ENCODE results near the gene FSTL4.

The FSTL4 gene

GRCh38 chr5:133277744-133278143 lies 334.6 kb downstream of the FSTL4 start:
- H3K4me1 ChIP-seq (ENCODE audit: control insufficient read depth, insufficient read depth, low read length) = peaks cover 31% of the 10 kb centered on the region
- H3K9me3 ChIP-seq (ENCODE audit: control insufficient read depth, low read length) = no peaks in the 10 kb centered on the region
- H3K9ac ChIP-seq (ENCODE audit: low read length) = no peak overlapping the region
- H3K27me3 ChIP-seq (ENCODE audit: control insufficient read depth, insufficient read depth, low read length) = no peaks in the 10 kb centered on the region
- H3K4me3 ChIP-seq (ENCODE audit: low read length) = no peak overlapping the region
- no peaks in the 10 kb centered on the region for H3K36me3 ChIP-seq (ENCODE audit: control insufficient read depth, insufficient read depth, low read length)

GRCh38 chr5:133276171-133276570 lies 336.2 kb downstream of the FSTL4 start:
- Histone ChIP-seq H3K4me1 (ENCODE audit: control insufficient read depth, insufficient read depth, low read length) (peaks cover 22% of the 10 kb centered on the region), H3K9me3 (ENCODE audit: control insufficient read depth, low read length) (no peaks in the 10 kb centered on the region), H3K36me3 (ENCODE audit: control insufficient read depth, insufficient read depth, low read length) (no peaks in the 10 kb centered on the region), H3K27me3 (ENCODE audit: control insufficient read depth, insufficient read depth, low read length) (no peaks in the 10 kb centered on the region), H3K9ac (ENCODE audit: low read length) (no peak overlapping the region), H3K4me3 (ENCODE audit: low read length) (no peak overlapping the region)

DNA sequence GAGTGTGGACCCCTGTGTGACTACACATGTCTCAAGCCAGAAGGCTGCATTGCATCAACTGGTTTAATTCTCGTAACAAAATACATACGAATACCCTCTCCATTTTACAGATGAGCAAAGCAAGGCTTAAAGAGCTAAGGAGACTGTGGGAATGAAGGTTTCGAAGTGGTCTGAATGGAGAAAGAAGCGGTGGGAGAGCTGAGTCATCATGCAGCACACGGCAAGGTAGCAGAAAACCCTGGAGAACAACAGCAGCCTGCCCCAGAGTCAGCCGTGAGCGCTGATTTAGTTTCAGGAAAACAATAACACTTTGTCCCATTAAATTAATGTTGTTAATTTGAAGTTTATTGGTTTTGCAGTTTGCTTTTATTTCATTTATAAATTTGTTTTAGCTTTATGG lies 336.7 kb downstream of the FSTL4 start:
- H3K27me3 ChIP-seq (ENCODE audit: control insufficient read depth, insufficient read depth, low read length) = no peaks in the 10 kb centered on the region
- H3K9me3 ChIP-seq (ENCODE audit: control insufficient read depth, low read length) = no peaks in the 10 kb centered on the region

DNA sequence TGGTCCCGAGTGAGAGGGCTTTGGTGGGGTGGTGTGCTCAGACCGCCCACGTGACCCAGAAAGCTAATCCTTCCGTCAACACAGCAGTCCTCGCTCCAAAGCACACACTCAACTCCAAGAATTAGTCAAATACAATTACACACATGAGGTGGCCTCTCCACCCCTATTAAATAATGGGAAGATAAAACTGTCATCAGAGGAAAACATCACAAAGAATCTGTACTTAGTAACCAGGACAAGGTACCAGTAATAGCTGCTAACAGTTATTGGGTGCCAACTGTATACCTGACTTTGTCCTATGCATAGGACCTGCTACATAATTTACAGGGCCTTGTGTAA lies 337.8 kb downstream of the FSTL4 start:
- H3K4me1 ChIP-seq (ENCODE audit: control insufficient read depth, insufficient read depth, low read length) = peaks cover 22% of the 10 kb centered on the region
- H3K9ac ChIP-seq (ENCODE audit: low read length) = no peak overlapping the region
- H3K36me3 ChIP-seq (ENCODE audit: control insufficient read depth, insufficient read depth, low read length) = no peaks in the 10 kb centered on the region
- no peak overlapping the region for H3K4me3 ChIP-seq (ENCODE audit: low read length)
- no peaks in the 10 kb centered on the region for H3K27me3 ChIP-seq (ENCODE audit: control insufficient read depth, insufficient read depth, low read length)
- no peaks in the 10 kb centered on the region for H3K9me3 ChIP-seq (ENCODE audit: control insufficient read depth, low read length)

More for the DNA sequence above, 336.7 kb downstream of the FSTL4 start:
- Histone ChIP-seq H3K36me3 (ENCODE audit: control insufficient read depth, insufficient read depth, low read length) (no peaks in the 10 kb centered on the region), H3K9ac (ENCODE audit: low read length) (no peak overlapping the region), H3K4me3 (ENCODE audit: low read length) (no peak overlapping the region), H3K4me1 (ENCODE audit: control insufficient read depth, insufficient read depth, low read length) (peaks cover 22% of the 10 kb centered on the region)

GRCh38 chr5:133273661-133274596 lies 338.4 kb downstream of the FSTL4 start:
- H3K4me1 ChIP-seq (ENCODE audit: control insufficient read depth, insufficient read depth, low read length) = peaks cover 21% of the 10 kb centered on the region
- no peak overlapping the region for H3K4me3 ChIP-seq (ENCODE audit: low read length)
- H3K27me3 ChIP-seq (ENCODE audit: control insufficient read depth, insufficient read depth, low read length) = no peaks in the 10 kb centered on the region
- no peaks in the 10 kb centered on the region for H3K9me3 ChIP-seq (ENCODE audit: control insufficient read depth, low read length)
- no peaks in the 10 kb centered on the region for H3K36me3 ChIP-seq (ENCODE audit: control insufficient read depth, insufficient read depth, low read length)
- no peak overlapping the region for H3K9ac ChIP-seq (ENCODE audit: low read length)

DNA sequence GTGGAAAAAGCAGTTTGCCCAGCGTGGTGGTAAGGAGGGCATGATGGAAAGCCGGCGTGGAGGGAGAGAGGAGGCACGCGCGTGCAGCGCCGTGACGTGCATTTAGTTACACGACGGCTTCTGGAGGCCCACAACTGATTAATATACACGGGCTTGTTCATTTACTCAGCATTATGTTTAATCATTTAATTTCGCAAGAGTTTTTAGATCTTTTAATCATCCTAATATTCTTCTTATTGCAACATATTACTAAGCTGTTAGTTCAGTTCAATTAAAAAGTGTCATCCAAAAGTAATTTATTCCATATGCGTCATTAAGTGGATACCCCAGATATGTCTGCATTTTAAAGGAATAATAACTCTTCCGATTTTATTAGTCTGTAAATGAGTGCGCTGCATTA lies 340.0 kb downstream of the FSTL4 start:
- no peak overlapping the region for H3K4me3 ChIP-seq (ENCODE audit: low read length)
- no peaks in the 10 kb centered on the region for H3K9me3 ChIP-seq (ENCODE audit: control insufficient read depth, low read length)
- no peaks in the 10 kb centered on the region for H3K27me3 ChIP-seq (ENCODE audit: control insufficient read depth, insufficient read depth, low read length)
- no peaks in the 10 kb centered on the region for H3K36me3 ChIP-seq (ENCODE audit: control insufficient read depth, insufficient read depth, low read length)
- peaks cover 7% of the 10 kb centered on the region for H3K4me1 ChIP-seq (ENCODE audit: control insufficient read depth, insufficient read depth, low read length)
- H3K9ac ChIP-seq (ENCODE audit: low read length) = no peak overlapping the region

GRCh38 chr5:133271606-133272005 lies 340.7 kb downstream of the FSTL4 start:
- Histone ChIP-seq H3K9me3 (ENCODE audit: control insufficient read depth, low read length) (no peaks in the 10 kb centered on the region), H3K4me1 (ENCODE audit: control insufficient read depth, insufficient read depth, low read length) (peaks cover 7% of the 10 kb centered on the region), H3K9ac (ENCODE audit: low read length) (no peak overlapping the region), H3K27me3 (ENCODE audit: control insufficient read depth, insufficient read depth, low read length) (no peaks in the 10 kb centered on the region), H3K36me3 (ENCODE audit: control insufficient read depth, insufficient read depth, low read length) (no peaks in the 10 kb centered on the region), H3K4me3 (ENCODE audit: low read length) (no peak overlapping the region)

DNA sequence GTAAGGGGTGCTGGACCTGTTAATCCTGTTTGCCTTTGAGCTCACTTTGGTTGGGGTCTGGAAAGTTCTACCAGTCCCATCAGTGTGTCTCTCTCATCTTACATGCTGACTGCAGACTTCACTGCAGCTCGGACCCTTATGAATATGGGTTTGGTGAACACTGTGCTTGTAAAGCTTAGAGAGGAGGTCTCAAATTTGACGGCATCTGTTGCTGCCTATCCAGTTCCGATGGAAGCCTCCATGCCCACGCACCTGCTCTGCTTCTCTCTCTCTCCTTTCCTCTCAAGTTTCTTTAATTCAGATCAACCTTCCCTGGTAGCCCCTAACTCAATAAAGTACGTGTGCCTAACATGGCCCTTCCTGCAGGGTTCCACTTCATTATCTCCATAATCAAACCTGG lies 342.6 kb downstream of the FSTL4 start:
- Histone ChIP-seq H3K4me3 (ENCODE audit: low read length) (no peak overlapping the region), H3K4me1 (ENCODE audit: control insufficient read depth, insufficient read depth, low read length) (peaks cover 4% of the 10 kb centered on the region), H3K9me3 (ENCODE audit: control insufficient read depth, low read length) (no peaks in the 10 kb centered on the region), H3K9ac (ENCODE audit: low read length) (no peak overlapping the region), H3K36me3 (ENCODE audit: control insufficient read depth, insufficient read depth, low read length) (no peaks in the 10 kb centered on the region), H3K27me3 (ENCODE audit: control insufficient read depth, insufficient read depth, low read length) (no peaks in the 10 kb centered on the region)

DNA sequence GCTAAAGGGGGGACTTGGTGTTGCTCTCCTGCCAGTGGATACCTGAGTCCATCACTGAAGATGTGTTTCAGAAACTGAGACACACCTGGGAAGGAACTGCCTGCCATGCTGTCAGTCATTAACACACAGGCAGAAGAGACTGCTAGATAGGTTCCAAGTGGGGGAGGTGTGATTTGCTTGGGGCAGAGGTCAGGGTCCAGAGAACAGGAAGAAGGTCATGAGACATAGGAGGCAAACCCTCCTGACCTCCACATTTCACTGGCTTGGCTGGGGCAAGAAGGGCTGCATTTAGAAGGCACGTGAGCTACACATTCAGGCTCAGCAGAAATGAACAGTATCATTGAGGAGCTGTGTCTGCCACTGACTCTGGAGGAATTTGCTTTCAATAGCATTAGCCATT lies 344.7 kb downstream of the FSTL4 start:
- no peaks in the 10 kb centered on the region for H3K9me3 ChIP-seq (ENCODE audit: control insufficient read depth, low read length)

DNA sequence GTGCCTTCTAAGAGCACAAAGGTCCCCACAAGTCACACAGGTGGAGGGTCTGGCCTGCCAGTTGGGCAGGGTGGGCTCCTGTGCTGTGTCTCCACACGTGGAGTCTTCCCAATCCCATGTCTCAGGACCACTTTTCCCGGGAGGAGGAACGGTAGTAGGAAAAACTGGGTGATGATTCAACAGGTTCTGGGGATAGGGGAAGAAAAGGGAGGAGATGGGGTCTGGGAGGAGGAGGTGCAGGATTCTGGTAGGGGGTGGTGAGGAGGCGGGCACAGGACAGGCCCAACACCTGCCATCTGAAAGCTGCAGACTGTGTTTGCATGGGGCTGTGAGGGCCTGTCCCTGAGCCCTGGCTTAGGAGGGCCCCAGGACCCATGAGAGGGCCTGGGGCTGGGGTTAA lies 345.4 kb downstream of the FSTL4 start:
- Histone ChIP-seq H3K27me3 (ENCODE audit: control insufficient read depth, insufficient read depth, low read length) (no peaks in the 10 kb centered on the region), H3K36me3 (ENCODE audit: control insufficient read depth, insufficient read depth, low read length) (no peaks in the 10 kb centered on the region), H3K4me3 (ENCODE audit: low read length) (no peak overlapping the region), H3K9me3 (ENCODE audit: control insufficient read depth, low read length) (no peaks in the 10 kb centered on the region), H3K4me1 (ENCODE audit: control insufficient read depth, insufficient read depth, low read length) (peaks cover 8% of the 10 kb centered on the region), H3K9ac (ENCODE audit: low read length) (no peak overlapping the region)

More for the DNA sequence above, 344.7 kb downstream of the FSTL4 start:
- Histone ChIP-seq H3K36me3 (ENCODE audit: control insufficient read depth, insufficient read depth, low read length) (no peaks in the 10 kb centered on the region), H3K9ac (ENCODE audit: low read length) (no peak overlapping the region), H3K4me1 (ENCODE audit: control insufficient read depth, insufficient read depth, low read length) (peaks cover 3% of the 10 kb centered on the region), H3K27me3 (ENCODE audit: control insufficient read depth, insufficient read depth, low read length) (no peaks in the 10 kb centered on the region), H3K4me3 (ENCODE audit: low read length) (no peak overlapping the region)

DNA sequence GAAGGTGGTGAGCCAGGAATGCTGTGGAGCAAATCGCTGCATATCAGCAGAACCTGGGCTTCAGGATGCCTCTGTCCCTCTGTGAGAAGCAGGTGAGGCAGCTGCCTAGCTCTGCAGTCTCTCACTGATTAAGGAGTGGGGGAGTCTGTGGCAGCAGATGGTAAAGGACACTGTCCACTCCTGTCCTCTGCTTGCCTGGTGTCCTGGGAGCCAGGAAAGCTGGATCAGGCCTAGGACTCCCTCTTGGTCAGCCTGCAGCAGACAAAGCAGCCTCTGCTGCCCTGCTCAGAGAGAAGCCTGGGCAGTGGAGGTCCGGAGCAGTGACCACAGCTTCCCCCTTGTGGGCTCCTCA lies 345.8 kb downstream of the FSTL4 start:
- no peak overlapping the region for H3K9ac ChIP-seq (ENCODE audit: low read length)
- H3K27me3 ChIP-seq (ENCODE audit: control insufficient read depth, insufficient read depth, low read length) = no peaks in the 10 kb centered on the region
- no peak overlapping the region for H3K4me3 ChIP-seq (ENCODE audit: low read length)
- no peaks in the 10 kb centered on the region for H3K36me3 ChIP-seq (ENCODE audit: control insufficient read depth, insufficient read depth, low read length)
- peaks cover 8% of the 10 kb centered on the region for H3K4me1 ChIP-seq (ENCODE audit: control insufficient read depth, insufficient read depth, low read length)
- no peaks in the 10 kb centered on the region for H3K9me3 ChIP-seq (ENCODE audit: control insufficient read depth, low read length)

DNA sequence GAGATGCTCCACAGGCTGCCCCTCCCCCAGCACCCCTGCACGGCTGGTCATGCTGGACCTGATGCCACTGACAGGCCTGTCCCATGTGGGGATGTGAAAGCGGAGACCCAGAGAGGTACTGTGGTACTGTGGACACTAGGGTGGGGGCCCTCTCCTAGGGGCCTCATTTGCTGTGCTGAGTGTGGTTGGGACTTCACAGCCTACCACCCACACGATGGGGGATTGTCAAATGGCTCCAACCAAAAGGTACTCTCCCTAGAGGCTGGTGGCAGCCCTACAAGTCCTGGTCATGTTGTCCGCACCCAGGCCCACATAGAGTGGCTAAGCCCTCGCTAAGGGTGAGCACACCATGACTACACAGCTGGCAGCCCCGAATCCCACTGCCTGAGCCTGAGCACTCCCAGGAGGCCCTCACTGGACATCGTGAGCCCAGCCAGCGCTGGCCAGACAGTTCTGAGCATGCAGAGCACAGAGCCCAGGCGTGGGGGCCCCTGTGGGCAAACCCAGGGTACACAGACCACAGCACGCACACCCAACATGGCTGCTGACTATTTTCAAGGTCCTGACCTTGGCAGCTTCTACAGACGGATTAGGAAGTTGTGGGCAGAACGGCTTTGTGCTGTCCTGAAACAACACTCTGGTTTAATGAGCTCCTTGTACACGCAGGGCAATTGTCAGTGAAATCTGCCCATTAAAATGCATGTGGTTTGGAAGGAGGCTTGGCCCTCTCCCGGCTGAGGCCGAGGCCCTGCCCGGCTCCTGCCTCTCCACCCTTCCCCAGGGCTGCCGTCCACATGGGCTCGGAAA lies 346.4 kb downstream of the FSTL4 start:
- H3K4me1 ChIP-seq (ENCODE audit: control insufficient read depth, insufficient read depth, low read length) = peaks cover 8% of the 10 kb centered on the region
- H3K9me3 ChIP-seq (ENCODE audit: control insufficient read depth, low read length) = no peaks in the 10 kb centered on the region
- no peaks in the 10 kb centered on the region for H3K36me3 ChIP-seq (ENCODE audit: control insufficient read depth, insufficient read depth, low read length)
- H3K27me3 ChIP-seq (ENCODE audit: control insufficient read depth, insufficient read depth, low read length) = no peaks in the 10 kb centered on the region
- H3K4me3 ChIP-seq (ENCODE audit: low read length) = no peak overlapping the region
- H3K9ac ChIP-seq (ENCODE audit: low read length) = no peak overlapping the region

All from mucosa of stomach (tissue), 1 donor.